Lung (tissue), 12 donors: Measurements from ENCODE around the gene PADI1. TPM values are rescaled to one million over a fixed set of nuclear protein-coding genes. Genes with fewer than 3 reads are reported as not detected.

Experiments used
- ATAC-seq: fragments of 200-7000 bp; cut with Tn5 transposase; one replicate; pipeline ENCODE4 v1.9.1; 2020; ENCODE audit warnings: moderate number of reproducible peaks; ENCODE audit not compliant: insufficient read depth, low FRiP score
- DNase-seq, 3 donors: peaks; one replicate each; pipeline ENCODE4 v3.0.0-alpha.2; 2013 to 2017
- H3K27ac ChIP-seq, 2 donors: one replicate each; pipeline ENCODE4 v1.5.1; 2013; ENCODE audit warnings: mild to moderate bottlenecking in 2 of 2, moderate library complexity in 2 of 2, control low read depth in 1 of 2, inconsistent platforms in 1 of 2, low read depth in 1 of 2, low read length in 1 of 2
- H3K27me3 ChIP-seq, 3 donors: one replicate each; pipeline ENCODE4 v1.5.1; 2013; ENCODE audit warnings: low read length in 2 of 3; ENCODE audit not compliant: control insufficient read depth in 3 of 3, insufficient read depth in 3 of 3
- H3K36me3 ChIP-seq, 4 donors: one replicate each; pipeline ENCODE4 v1.5.1; 2013; ENCODE audit warnings: low read length in 4 of 4, mild to moderate bottlenecking in 1 of 4, moderate library complexity in 1 of 4; ENCODE audit not compliant: control insufficient read depth in 4 of 4, insufficient read depth in 4 of 4
- H3K4me1 ChIP-seq, 5 donors: one replicate each; pipeline ENCODE4 v1.5.1; 2013; ENCODE audit warnings: low read length in 5 of 5, mild to moderate bottlenecking in 2 of 5, moderate library complexity in 1 of 5; ENCODE audit not compliant: control insufficient read depth in 5 of 5, insufficient read depth in 5 of 5
- H3K4me3 ChIP-seq: one replicate; pipeline ENCODE4 v1.5.1; 2013; ENCODE audit warnings: mild to moderate bottlenecking, control low read depth, moderate library complexity
- H3K9ac ChIP-seq, 2 donors: one replicate each; pipeline ENCODE4 v1.5.1; 2013; ENCODE audit warnings: low read length in 2 of 2, control low read depth in 1 of 2; ENCODE audit not compliant: insufficient read depth in 1 of 2
- H3K9me3 ChIP-seq, 4 donors: one replicate each; pipeline ENCODE4 v1.5.1; 2013; ENCODE audit warnings: low read length in 3 of 4, mild to moderate bottlenecking in 1 of 4, moderate library complexity in 1 of 4; ENCODE audit not compliant: control insufficient read depth in 4 of 4, insufficient read depth in 3 of 4
- WGBS, 2 donors: extraction: QIAGEN DNeasy Blood & Tissue Kit; methylation state at CpG; one replicate each; pipeline ENCODE4 v1.1.7; 2013; 5-methylcytosine and 5-hydroxymethylcytosine counted together
- polyA plus RNA-seq, 2 donors: library from polyadenylated mRNA; stranded (reverse); fragments of 200-250 nt; gene quantifications; one replicate each; pipeline ENCODE4 v1.2.1, GENCODE V29; 2013
- total RNA-seq, 2 donors: library from RNA; depleted of rRNA in 1 of 2; stranded (reverse); fragments of >200 nt in 1 of 2; gene quantifications; one replicate each; pipeline ENCODE4 v1.2.1, GENCODE V29; 2014 to 2021
- TF ChIP-seq, protein P1 (sequence below): IDR thresholded peaks from 2 replicates; pipeline ENCODE4 v1.5.1; 2012; ENCODE audit warnings: mild to moderate bottlenecking; ENCODE audit errors: control extremely low read depth, extremely low read depth
- donor health status: control.
- donor health status: control.
- donor health status: Bipolar disorder and iron deficiency.
- donor health status: healthy.
- donor health status: DM: yes; HTN: yes; CAD: no.

Gene PADI1
- total and polyA plus RNA-seq, 4 donors = 0.09 to 0.35 TPM; not detected in 2

DNA sequence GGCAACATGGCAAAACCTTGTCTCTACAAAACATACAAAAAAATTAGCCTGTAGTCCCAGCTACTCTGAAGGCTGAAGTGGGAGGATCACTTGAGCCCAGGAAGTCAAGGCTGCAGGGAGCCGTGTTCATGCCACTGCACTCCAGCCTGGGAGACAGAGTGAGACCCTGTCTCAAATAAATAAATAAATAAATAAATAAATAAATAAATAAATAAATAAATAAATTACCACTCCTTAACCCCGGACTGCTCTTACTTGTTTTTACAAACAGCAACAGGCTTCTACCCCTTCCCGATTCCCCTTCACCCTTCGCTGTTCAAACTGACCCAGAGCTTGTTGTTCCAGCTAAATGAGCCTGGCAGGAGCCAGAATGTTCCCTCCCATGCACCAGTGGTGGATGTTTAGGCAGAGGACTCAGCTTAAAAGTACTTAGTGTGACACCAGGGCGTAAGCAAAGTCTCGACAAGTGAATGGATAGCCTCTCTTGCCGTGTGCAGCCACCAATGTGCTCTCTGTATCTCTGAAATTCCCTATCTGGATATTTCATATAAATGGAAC is 22.5 kb downstream of the PADI1 start:
- ATAC-seq = no peak
- Histone ChIP-seq H3K9ac (no peak overlapping the region), H3K4me3 (no peak overlapping the region), H3K36me3 (no peaks in the 10 kb centered on the region), H3K9me3 (peaks cover 0 to 3% (median 0%) of the 10 kb centered on the region in 4 donors), H3K4me1 (no peaks in the 10 kb centered on the region), H3K27me3 (no peaks in the 10 kb centered on the region), H3K27ac (no peak overlapping the region)
- 67 to 71% methylated on average over 7 of the region's 7 CpGs for WGBS, 2 donors
- TF ChIP-seq, protein P1, sequence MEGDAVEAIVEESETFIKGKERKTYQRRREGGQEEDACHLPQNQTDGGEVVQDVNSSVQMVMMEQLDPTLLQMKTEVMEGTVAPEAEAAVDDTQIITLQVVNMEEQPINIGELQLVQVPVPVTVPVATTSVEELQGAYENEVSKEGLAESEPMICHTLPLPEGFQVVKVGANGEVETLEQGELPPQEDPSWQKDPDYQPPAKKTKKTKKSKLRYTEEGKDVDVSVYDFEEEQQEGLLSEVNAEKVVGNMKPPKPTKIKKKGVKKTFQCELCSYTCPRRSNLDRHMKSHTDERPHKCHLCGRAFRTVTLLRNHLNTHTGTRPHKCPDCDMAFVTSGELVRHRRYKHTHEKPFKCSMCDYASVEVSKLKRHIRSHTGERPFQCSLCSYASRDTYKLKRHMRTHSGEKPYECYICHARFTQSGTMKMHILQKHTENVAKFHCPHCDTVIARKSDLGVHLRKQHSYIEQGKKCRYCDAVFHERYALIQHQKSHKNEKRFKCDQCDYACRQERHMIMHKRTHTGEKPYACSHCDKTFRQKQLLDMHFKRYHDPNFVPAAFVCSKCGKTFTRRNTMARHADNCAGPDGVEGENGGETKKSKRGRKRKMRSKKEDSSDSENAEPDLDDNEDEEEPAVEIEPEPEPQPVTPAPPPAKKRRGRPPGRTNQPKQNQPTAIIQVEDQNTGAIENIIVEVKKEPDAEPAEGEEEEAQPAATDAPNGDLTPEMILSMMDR = no peak
- no peak for DNase-seq

DNA sequence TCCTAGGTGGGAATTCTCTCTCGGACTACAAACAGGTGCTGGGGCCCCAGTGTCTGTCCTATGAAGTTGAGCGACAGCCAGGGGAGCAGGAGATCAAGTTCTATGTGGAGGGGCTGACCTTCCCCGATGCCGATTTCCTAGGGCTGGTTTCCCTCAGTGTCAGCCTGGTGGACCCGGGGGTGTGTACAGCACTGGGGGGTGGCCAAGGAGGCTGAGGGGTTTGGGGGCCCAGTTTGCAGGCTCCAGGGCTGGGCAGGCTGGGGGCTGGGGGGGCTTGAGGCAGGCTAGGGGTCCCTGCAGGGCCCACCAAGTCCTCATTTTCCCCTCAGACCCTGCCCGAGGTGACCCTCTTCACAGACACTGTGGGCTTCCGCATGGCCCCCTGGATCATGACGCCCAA is 23.7 kb downstream of the PADI1 start:
- Histone ChIP-seq H3K4me1 (no peaks in the 10 kb centered on the region), H3K36me3 (no peaks in the 10 kb centered on the region), H3K27me3 (no peaks in the 10 kb centered on the region), H3K4me3 (no peak overlapping the region), H3K9ac (no peak overlapping the region), H3K27ac (no peak overlapping the region), H3K9me3 (no peaks in the 10 kb centered on the region)
- TF ChIP-seq, protein P1 = no peak
- ATAC-seq (no peak), DNase-seq (no peak)
- 74 to 86% methylated on average over 8 of the region's 8 CpGs for WGBS, 2 donors

DNA sequence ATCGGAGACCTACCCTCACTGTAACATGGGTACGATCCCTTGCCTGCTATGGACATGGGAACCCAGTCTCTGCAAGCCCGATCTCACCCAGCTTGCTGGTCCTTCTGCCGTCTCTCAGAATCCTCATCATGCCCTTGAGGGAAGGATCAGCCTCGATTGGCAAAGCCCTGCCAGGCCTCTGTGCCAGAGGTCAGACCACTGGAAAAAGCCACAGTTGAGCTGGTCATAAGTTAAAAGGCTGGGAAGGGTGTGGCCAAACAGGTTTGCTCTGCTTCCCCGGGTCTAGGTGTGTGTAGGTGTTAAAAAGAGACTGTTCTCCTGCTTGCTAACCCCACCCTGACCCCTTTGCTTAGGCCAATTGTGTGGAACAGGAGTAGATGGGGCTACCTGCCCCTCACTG is 24.5 kb downstream of the PADI1 start:
- DNase-seq (no peak), ATAC-seq (no peak)
- H3K27ac ChIP-seq = no peak overlapping the region
- TF ChIP-seq, protein P1 = no peak
- no peaks in the 10 kb centered on the region for H3K36me3 ChIP-seq
- no peak overlapping the region for H3K9ac ChIP-seq
- WGBS, 2 donors = 72 to 89% methylated on average over 6 of the region's 6 CpGs
- H3K27me3 ChIP-seq = no peaks in the 10 kb centered on the region
- no peaks in the 10 kb centered on the region for H3K9me3 ChIP-seq
- no peak overlapping the region for H3K4me3 ChIP-seq
- H3K4me1 ChIP-seq = no peaks in the 10 kb centered on the region

DNA sequence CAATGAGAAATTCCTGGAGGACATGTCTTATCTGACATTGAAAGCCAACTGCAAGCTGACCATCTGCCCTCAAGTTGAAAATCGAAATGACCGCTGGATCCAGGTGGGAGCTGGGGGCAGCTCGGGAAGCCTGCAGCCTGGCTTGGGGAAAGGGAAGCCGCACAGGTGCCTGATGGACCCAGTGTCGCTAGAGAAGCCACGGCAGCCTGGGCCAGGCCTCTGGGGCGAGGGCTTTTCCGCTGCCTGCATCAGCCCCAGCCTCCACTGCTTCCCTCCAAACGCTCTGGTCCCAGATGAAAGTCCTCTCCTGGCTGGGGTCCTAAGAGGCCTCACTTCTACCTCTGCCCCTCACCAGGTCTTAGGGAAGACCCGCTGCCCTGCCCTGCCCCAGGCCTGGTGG is 25.2 kb downstream of the PADI1 start:
- no peak overlapping the region for H3K27ac ChIP-seq
- WGBS, 2 donors = 86 to 90% methylated on average over 10 of the region's 10 CpGs
- H3K36me3 ChIP-seq = no peaks in the 10 kb centered on the region
- H3K27me3 ChIP-seq = no peaks in the 10 kb centered on the region
- no peak overlapping the region for H3K9ac ChIP-seq
- H3K4me3 ChIP-seq = no peak overlapping the region
- H3K9me3 ChIP-seq = no peaks in the 10 kb centered on the region
- no peak for DNase-seq
- H3K4me1 ChIP-seq = no peaks in the 10 kb centered on the region
- ATAC-seq = no peak
- TF ChIP-seq, protein P1 = no peak
